GM12865 (cell line): ENCODE results near the gene MTHFSD.
A peak's percentile ranks its signal among the peaks of the same experiment; 100 is the strongest.

Experiments used
- DNase-seq: peaks from one replicate; pipeline ENCODE4 v3.0.0; 2010; ENCODE audit warnings: low read depth
- H3K4me3 ChIP-seq: 2 replicates; pipeline ENCODE4 v1.5.1; 2011; ENCODE audit warnings: mild to moderate bottlenecking, low read depth, low read length, control low read depth
- TF ChIP-seq, protein P1 (sequence below): IDR thresholded peaks from 2 replicates; pipeline ENCODE4 v1.5.1; 2011; ENCODE audit warnings: low read length, control low read depth, low read depth, inconsistent platforms; ENCODE audit not compliant: insufficient read depth; ENCODE audit errors: missing control alignments

MTHFSD gene

DNA sequence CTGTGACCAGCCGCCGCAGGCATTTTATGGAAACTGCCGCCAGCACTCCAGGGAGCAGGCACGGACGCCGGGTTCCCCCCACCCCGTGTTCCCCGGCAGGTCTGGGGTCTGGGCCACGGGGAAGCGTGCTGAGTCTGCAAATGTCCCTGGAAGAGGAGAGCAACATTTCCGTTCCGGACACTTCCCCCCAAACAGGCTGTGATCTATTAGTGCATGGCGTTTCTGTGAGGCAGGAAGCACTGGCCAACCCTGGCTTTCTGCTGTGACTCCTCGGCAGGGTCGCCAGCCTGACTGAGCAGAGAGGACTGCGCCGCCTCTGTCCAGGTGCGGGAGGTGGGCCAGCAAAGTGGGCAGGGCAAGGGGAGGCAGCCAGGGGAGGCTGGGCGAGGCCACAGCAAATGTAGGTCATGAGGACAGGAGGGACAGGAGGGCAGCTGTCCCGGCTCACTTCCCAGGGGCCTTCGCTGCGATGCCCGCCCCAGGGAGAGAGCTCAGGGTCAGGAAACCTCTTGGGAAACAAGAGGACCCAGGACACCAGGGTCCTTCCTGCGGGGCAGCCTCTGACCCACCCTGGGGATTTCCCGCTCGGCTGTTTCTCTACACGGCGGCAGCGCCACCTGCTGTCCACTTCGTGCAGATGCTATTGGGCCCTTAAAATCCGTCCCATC is 35.3 kb downstream of the MTHFSD start:
- DNase-seq: peak; percentile 62
- H3K4me3 ChIP-seq: no peak overlapping the region
- TF ChIP-seq, protein P1, sequence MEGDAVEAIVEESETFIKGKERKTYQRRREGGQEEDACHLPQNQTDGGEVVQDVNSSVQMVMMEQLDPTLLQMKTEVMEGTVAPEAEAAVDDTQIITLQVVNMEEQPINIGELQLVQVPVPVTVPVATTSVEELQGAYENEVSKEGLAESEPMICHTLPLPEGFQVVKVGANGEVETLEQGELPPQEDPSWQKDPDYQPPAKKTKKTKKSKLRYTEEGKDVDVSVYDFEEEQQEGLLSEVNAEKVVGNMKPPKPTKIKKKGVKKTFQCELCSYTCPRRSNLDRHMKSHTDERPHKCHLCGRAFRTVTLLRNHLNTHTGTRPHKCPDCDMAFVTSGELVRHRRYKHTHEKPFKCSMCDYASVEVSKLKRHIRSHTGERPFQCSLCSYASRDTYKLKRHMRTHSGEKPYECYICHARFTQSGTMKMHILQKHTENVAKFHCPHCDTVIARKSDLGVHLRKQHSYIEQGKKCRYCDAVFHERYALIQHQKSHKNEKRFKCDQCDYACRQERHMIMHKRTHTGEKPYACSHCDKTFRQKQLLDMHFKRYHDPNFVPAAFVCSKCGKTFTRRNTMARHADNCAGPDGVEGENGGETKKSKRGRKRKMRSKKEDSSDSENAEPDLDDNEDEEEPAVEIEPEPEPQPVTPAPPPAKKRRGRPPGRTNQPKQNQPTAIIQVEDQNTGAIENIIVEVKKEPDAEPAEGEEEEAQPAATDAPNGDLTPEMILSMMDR: peak; percentile 88

DNA sequence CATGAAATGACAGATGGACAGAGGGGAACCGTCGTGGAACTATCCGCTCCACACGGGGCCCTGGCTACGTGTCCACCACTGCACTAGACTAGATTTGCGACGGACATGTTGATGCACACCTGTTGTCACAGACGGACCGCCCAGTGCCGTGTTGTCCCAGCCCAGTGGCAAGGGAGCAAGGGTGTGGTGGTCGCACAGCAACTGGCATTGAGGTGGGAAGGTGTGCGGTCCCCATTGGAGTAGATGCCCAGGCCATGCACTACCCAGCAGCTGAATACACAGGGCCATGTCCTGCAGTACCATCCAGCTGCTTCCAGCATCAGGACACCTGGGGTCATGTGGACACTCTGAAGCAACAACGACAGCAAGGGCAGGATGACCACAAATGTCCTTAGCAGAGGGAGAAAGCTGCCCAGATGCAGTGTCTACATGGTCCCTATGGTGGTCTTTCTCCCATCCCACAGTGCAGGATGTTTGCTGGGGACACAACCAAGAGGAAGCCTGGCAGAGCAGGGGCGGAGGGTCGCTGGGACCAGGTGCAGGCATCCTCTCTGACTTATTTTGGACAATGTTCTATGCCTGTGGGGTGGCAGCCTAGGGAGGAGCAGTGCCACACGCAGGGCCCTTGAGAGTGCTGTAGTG is 35.9 kb downstream of the MTHFSD start:
- TF ChIP-seq, protein P1: no peak
- no peak for DNase-seq
- no peak overlapping the region for H3K4me3 ChIP-seq

DNA sequence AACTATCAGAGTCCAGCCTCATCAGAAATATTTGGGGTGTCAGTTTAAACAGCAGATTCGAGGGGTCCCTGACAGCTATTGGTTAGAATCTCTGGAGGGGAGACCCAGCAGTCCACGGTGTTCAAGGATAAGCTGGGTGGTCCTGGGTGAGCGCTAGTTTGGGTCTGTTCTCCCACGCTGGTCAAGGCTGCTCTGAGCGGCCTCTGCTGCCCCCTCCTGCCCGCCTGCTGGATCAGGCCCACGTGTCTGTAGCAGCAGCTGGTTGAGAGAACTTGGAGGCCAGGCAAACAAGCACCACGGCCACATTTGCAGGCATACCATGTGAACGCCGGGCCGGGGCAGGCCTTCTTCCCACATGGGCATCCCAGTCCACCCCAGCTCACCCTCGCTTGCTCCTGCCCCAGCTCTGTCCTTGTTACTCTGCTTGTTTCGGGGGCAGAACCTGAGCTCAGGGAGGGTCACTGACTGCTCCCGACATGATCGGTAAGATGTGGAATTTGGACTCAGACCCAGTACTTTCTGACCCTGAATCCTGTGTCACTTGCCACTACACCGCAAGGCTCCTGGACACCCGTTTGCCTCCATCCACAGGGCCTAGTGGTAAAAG is 37.3 kb downstream of the MTHFSD start:
- no peak overlapping the region for H3K4me3 ChIP-seq
- TF ChIP-seq, protein P1: peak; percentile 60
- peak; percentile 46 for DNase-seq

DNA sequence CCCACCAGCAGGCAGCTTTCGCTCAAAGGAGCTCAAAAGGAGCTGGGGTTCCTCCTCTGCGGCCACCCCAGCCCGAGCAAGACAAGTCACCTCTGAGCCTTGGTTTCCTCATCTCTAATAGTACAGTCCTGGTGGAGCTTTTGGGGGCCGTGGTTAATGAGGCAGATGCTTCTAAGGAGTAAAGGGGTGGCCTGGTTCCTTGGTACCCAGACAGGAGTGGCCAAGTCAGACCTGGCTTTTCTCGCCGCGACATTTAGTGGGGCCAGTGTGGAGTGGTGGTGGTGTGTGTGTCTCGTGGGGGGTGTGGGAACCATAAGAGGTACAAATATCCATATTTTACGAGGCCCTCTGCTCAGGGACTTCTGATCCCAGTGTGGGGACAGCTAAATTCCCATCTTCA is 38.0 kb downstream of the MTHFSD start:
- no peak for DNase-seq
- H3K4me3 ChIP-seq: no peak overlapping the region
- TF ChIP-seq, protein P1: no peak

DNA sequence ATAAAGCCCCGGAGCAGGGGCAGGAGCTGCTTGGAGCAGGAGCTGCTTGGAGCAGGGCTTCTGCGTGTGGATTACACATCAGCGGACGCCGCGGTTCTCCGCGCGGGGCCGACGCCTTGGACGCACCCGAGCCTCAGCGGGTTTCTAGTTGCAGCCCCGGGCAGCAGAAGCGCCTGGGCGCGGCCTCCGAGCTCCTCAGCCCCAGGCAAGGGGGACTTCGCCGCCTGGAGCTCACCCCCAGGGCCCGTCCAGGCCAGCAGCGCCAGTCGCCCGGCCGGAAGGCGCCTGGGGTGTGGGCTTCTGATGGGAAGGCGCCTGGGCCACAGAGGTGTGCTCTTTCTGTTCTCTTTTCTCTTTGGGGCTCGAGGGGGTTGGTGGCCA is 38.4 kb downstream of the MTHFSD start:
- TF ChIP-seq, protein P1: no peak
- no peak overlapping the region for H3K4me3 ChIP-seq
- DNase-seq: no peak

DNA sequence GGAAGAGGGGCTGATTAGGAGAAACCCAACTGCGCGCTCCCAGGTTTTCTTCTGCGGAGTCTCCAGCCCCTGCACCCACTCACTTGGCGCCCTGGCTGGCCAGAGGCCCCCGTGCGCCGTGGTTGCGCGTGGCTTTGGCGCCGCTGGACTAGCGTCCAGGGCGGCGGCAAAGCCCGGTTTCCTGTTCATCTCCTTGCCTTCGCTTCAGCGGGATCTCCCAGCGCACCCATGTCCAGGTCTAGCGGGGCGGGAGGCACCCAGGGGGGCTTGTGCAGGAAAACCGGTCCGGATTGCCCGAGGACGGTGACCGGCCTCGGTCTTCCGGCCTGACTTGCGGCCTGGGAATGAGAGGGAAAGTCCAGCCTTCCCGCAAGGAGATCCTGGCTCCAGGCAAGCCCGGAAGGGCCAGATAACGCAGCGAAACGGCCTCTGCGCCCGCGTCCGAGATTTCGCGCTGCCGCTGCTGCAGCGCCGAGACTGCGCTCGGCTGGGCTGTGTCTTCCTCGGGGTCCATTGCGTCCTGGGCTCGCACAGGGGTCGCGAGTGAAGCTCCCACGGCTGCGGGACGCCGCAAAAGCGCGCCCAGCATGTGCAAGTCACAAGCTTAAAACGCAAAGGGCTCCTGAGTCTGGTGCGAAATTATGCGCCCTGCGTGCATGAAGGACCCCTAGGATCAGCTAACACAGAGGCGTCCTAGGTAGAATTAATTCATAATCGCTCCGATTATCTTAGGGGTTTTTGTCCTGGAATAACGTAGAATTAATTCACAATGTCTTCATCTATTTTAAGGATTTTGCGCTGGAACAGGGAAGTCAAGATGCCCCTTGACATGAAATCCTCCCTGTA is 39.0 kb downstream of the MTHFSD start:
- TF ChIP-seq, protein P1: no peak
- H3K4me3 ChIP-seq: no peak overlapping the region

More for the DNA sequence above, 39.0 kb downstream of the MTHFSD start:
- DNase-seq: no peak
